ENCODE measurements around the gene SLC35F3. TPM values are rescaled to one million over a fixed set of nuclear protein-coding genes. Genes with fewer than 3 reads are reported as not detected.

Gene SLC35F3
- total and polyA plus RNA-seq, 3 experiments from 2014 or later: 0.21 to 7.8 (median 6.9) TPM

- H3K9me3 ChIP-seq (ENCODE audit: low read length): no peaks in the 10 kb centered on the region
- H3K4me3 Mint-ChIP-seq: no peak overlapping the region
- CTCF ChIA-PET: interaction anchor here (1.1 to 1.8 kb wide), 2 partner anchors 10 to 101 kb away, joined by 3 read pairs; no protein-coding TSS in a partner anchor
- peaks cover 10 to 46% of the 10 kb centered on the region in 2 donors for H3K27me3 Mint-ChIP-seq
- peaks cover 13 to 14% (median 14%) of the 10 kb centered on the region in 3 donors for H3K4me1 Mint-ChIP-seq
- H3K36me3 Mint-ChIP-seq: no peaks in the 10 kb centered on the region
- no peak for DNase-seq
- peaks cover 10% of the 10 kb centered on the region for H3K4me1 ChIP-seq (ENCODE audit: insufficient read depth, low read length)
- H3K9me3 Mint-ChIP-seq: no peaks in the 10 kb centered on the region
- no peak overlapping the region for H3K27ac Mint-ChIP-seq
- no peaks in the 10 kb centered on the region for H3K36me3 ChIP-seq (ENCODE audit: insufficient read depth, low read length)
- no peak overlapping the region for H3K4me3 ChIP-seq (ENCODE audit: low read length)
- no peaks in the 10 kb centered on the region for H3K27me3 ChIP-seq (ENCODE audit: insufficient read depth, low read length, poor library complexity, severe bottlenecking)
- POLR2A ChIA-PET: interaction anchor here (0.7 kb wide), 1 partner anchor 120 kb away, joined by 5 read pairs; no protein-coding TSS in a partner anchor
- H3K27ac ChIP-seq (ENCODE audit: low read depth, low read length): no peak overlapping the region
Observed at GRCh38 chr1:234226113-234226818, 321.8 kb downstream of the SLC35F3 start.

- H3K4me1 ChIP-seq (ENCODE audit: insufficient read depth, low read length): peaks cover 10% of the 10 kb centered on the region
- H3K27me3 ChIP-seq (ENCODE audit: insufficient read depth, low read length, poor library complexity, severe bottlenecking): no peaks in the 10 kb centered on the region
- H3K27ac Mint-ChIP-seq: no peak overlapping the region
- H3K9me3 ChIP-seq (ENCODE audit: low read length): no peaks in the 10 kb centered on the region
- ChIA-PET POLR2A (no interaction called here), CTCF (interaction anchor here (1.1 to 1.8 kb wide), 2 partner anchors 11 to 100 kb away, joined by 3 read pairs; no protein-coding TSS in a partner anchor)
- H3K9me3 Mint-ChIP-seq: no peaks in the 10 kb centered on the region
- no peak overlapping the region for H3K27ac ChIP-seq (ENCODE audit: low read depth, low read length)
- H3K27me3 Mint-ChIP-seq: peaks cover 10 to 46% of the 10 kb centered on the region in 2 donors
- no peak overlapping the region for H3K4me3 Mint-ChIP-seq
- DNase-seq: no peak
- no peaks in the 10 kb centered on the region for H3K36me3 Mint-ChIP-seq
- H3K4me1 Mint-ChIP-seq: peaks cover 14 to 15% (median 14%) of the 10 kb centered on the region in 3 donors
- H3K4me3 ChIP-seq (ENCODE audit: low read length): no peak overlapping the region
- H3K36me3 ChIP-seq (ENCODE audit: insufficient read depth, low read length): no peaks in the 10 kb centered on the region
Observed at GRCh38 chr1:234226819-234227165, 322.3 kb downstream of the SLC35F3 start.

- Histone ChIP-seq H3K9me3 (ENCODE audit: low read length) (no peaks in the 10 kb centered on the region), H3K27me3 (ENCODE audit: insufficient read depth, low read length, poor library complexity, severe bottlenecking) (no peaks in the 10 kb centered on the region), H3K4me3 (ENCODE audit: low read length) (no peak overlapping the region), H3K36me3 (ENCODE audit: insufficient read depth, low read length) (no peaks in the 10 kb centered on the region), H3K27ac (ENCODE audit: low read depth, low read length) (no peak overlapping the region), H3K4me1 (ENCODE audit: insufficient read depth, low read length) (peaks cover 10% of the 10 kb centered on the region)
- ChIA-PET POLR2A (interaction anchor here (0.8 kb wide), 1 partner anchor 15 kb away, joined by 3 read pairs; no protein-coding TSS in a partner anchor), CTCF (interaction anchor here (1.0 to 1.3 kb wide), 2 partner anchors 17 to 80 kb away, joined by 3 to 4 read pairs; no protein-coding TSS in a partner anchor)
- no peaks in the 10 kb centered on the region for H3K9me3 Mint-ChIP-seq
- peaks cover 14 to 15% (median 14%) of the 10 kb centered on the region in 3 donors for H3K4me1 Mint-ChIP-seq
- peaks cover 20 to 43% of the 10 kb centered on the region in 2 donors for H3K27me3 Mint-ChIP-seq
- no peak for DNase-seq
- peak overlapping the region in 3 of 7 donors; percentile 49 to 77 (median 64) for H3K4me3 Mint-ChIP-seq
- H3K27ac Mint-ChIP-seq: peak overlapping the region in 1 of 8 donors; percentile 19
- H3K36me3 Mint-ChIP-seq: no peaks in the 10 kb centered on the region
Observed at GRCh38 chr1:234229581-234230387, 325.3 kb downstream of the SLC35F3 start.

GRCh38 chr1:234230414-234230862 is 326.0 kb downstream of the SLC35F3 start:
- Histone ChIP-seq H3K9me3 (ENCODE audit: low read length) (no peaks in the 10 kb centered on the region), H3K4me1 (ENCODE audit: insufficient read depth, low read length) (peaks cover 10% of the 10 kb centered on the region), H3K27me3 (ENCODE audit: insufficient read depth, low read length, poor library complexity, severe bottlenecking) (no peaks in the 10 kb centered on the region), H3K27ac (ENCODE audit: low read depth, low read length) (no peak overlapping the region), H3K4me3 (ENCODE audit: low read length) (no peak overlapping the region), H3K36me3 (ENCODE audit: insufficient read depth, low read length) (no peaks in the 10 kb centered on the region)
- Mint-ChIP-seq H3K27me3 (peaks cover 21 to 39% of the 10 kb centered on the region in 2 donors), H3K4me1 (peaks cover 14 to 15% (median 14%) of the 10 kb centered on the region in 3 donors), H3K27ac (peak overlapping the region in 3 of 8 donors; percentile 19 to 70 (median 37)), H3K4me3 (peak overlapping the region in 5 of 7 donors; percentile 41 to 77 (median 60)), H3K36me3 (no peaks in the 10 kb centered on the region), H3K9me3 (no peaks in the 10 kb centered on the region)
- DNase-seq: peak in 1 of 5 donors; percentile 22
- POLR2A ChIA-PET: interaction anchor here (0.6 to 0.8 kb wide), 2 partner anchors 15 to 22 kb away, joined by 3 read pairs; no protein-coding TSS in a partner anchor
- CTCF ChIA-PET: interaction anchor here (1.0 to 1.3 kb wide), 2 partner anchors 17 to 79 kb away, joined by 3 to 4 read pairs; no protein-coding TSS in a partner anchor

- peaks cover 26 to 42% of the 10 kb centered on the region in 2 donors for H3K27me3 Mint-ChIP-seq
- no peaks in the 10 kb centered on the region for H3K36me3 ChIP-seq (ENCODE audit: insufficient read depth, low read length)
- no peak overlapping the region for H3K4me3 ChIP-seq (ENCODE audit: low read length)
- peak overlapping the region in 1 of 8 donors; percentile 70 for H3K27ac Mint-ChIP-seq
- no peaks in the 10 kb centered on the region for H3K27me3 ChIP-seq (ENCODE audit: insufficient read depth, low read length, poor library complexity, severe bottlenecking)
- POLR2A ChIA-PET: interaction anchor here (0.6 kb wide), 1 partner anchor 23 kb away, joined by 3 read pairs; no protein-coding TSS in a partner anchor
- no peaks in the 10 kb centered on the region for H3K9me3 ChIP-seq (ENCODE audit: low read length)
- H3K4me1 ChIP-seq (ENCODE audit: insufficient read depth, low read length): peaks cover 10% of the 10 kb centered on the region
- peaks cover 14 to 15% (median 14%) of the 10 kb centered on the region in 3 donors for H3K4me1 Mint-ChIP-seq
- no peak for DNase-seq
- H3K9me3 Mint-ChIP-seq: no peaks in the 10 kb centered on the region
- peak overlapping the region in 5 of 7 donors; percentile 42 to 77 (median 60) for H3K4me3 Mint-ChIP-seq
- H3K27ac ChIP-seq (ENCODE audit: low read depth, low read length): no peak overlapping the region
- no peaks in the 10 kb centered on the region for H3K36me3 Mint-ChIP-seq
- CTCF ChIA-PET: interaction anchor here (1.0 to 1.3 kb wide), 2 partner anchors 18 to 78 kb away, joined by 3 to 4 read pairs; no protein-coding TSS in a partner anchor
Observed at GRCh38 chr1:234231061-234231892, 326.8 kb downstream of the SLC35F3 start.

- Mint-ChIP-seq H3K36me3 (no peaks in the 10 kb centered on the region), H3K27ac (no peak overlapping the region), H3K9me3 (no peaks in the 10 kb centered on the region), H3K4me1 (peaks cover 14 to 15% (median 14%) of the 10 kb centered on the region in 3 donors), H3K4me3 (peak overlapping the region in 2 of 7 donors; percentile 45 to 68), H3K27me3 (peaks cover 27 to 41% of the 10 kb centered on the region in 2 donors)
- CTCF ChIA-PET: no interaction called here
- no peak for DNase-seq
- no peaks in the 10 kb centered on the region for H3K9me3 ChIP-seq (ENCODE audit: low read length)
- peaks cover 10% of the 10 kb centered on the region for H3K4me1 ChIP-seq (ENCODE audit: insufficient read depth, low read length)
- H3K4me3 ChIP-seq (ENCODE audit: low read length): no peak overlapping the region
- H3K27ac ChIP-seq (ENCODE audit: low read depth, low read length): no peak overlapping the region
- POLR2A ChIA-PET: no interaction called here
- no peaks in the 10 kb centered on the region for H3K27me3 ChIP-seq (ENCODE audit: insufficient read depth, low read length, poor library complexity, severe bottlenecking)
- no peaks in the 10 kb centered on the region for H3K36me3 ChIP-seq (ENCODE audit: insufficient read depth, low read length)
Observed at GRCh38 chr1:234231893-234232276, 327.4 kb downstream of the SLC35F3 start.

- Mint-ChIP-seq H3K4me3 (no peak overlapping the region), H3K27ac (no peak overlapping the region), H3K27me3 (peaks cover 23 to 28% of the 10 kb centered on the region in 2 donors), H3K36me3 (no peaks in the 10 kb centered on the region), H3K4me1 (peaks cover 14 to 15% (median 14%) of the 10 kb centered on the region in 3 donors), H3K9me3 (no peaks in the 10 kb centered on the region)
- Histone ChIP-seq H3K27me3 (ENCODE audit: insufficient read depth, low read length, poor library complexity, severe bottlenecking) (no peaks in the 10 kb centered on the region), H3K4me1 (ENCODE audit: insufficient read depth, low read length) (peaks cover 10% of the 10 kb centered on the region), H3K36me3 (ENCODE audit: insufficient read depth, low read length) (no peaks in the 10 kb centered on the region), H3K9me3 (ENCODE audit: low read length) (no peaks in the 10 kb centered on the region), H3K27ac (ENCODE audit: low read depth, low read length) (no peak overlapping the region), H3K4me3 (ENCODE audit: low read length) (no peak overlapping the region)
- POLR2A ChIA-PET: no interaction called here
- CTCF ChIA-PET: interaction anchor here (1.1 kb wide), 1 partner anchor 76 kb away, joined by 4 read pairs; no protein-coding TSS in a partner anchor
- no peak for DNase-seq
Observed at GRCh38 chr1:234234199-234234598, 329.7 kb downstream of the SLC35F3 start.
